GM12892 (cell line): ENCODE data around the gene TBC1D23.

Experiments
- POLR2A ChIP-seq: IDR thresholded peaks from 2 replicates; pipeline ENCODE4 v1.6.1; 2011; ENCODE audit warnings: low read depth, low read length, control low read depth
- POLR2AphosphoS5 ChIP-seq: IDR thresholded peaks from 2 replicates; pipeline ENCODE4 v1.6.1; 2011; ENCODE audit warnings: low read depth, low read length, control low read depth
- TAF1 ChIP-seq: IDR thresholded peaks from 2 replicates; pipeline ENCODE4 v1.6.1; 2011; ENCODE audit warnings: low read depth, mild to moderate bottlenecking, control low read depth, low read length, borderline replicate concordance

DNA sequence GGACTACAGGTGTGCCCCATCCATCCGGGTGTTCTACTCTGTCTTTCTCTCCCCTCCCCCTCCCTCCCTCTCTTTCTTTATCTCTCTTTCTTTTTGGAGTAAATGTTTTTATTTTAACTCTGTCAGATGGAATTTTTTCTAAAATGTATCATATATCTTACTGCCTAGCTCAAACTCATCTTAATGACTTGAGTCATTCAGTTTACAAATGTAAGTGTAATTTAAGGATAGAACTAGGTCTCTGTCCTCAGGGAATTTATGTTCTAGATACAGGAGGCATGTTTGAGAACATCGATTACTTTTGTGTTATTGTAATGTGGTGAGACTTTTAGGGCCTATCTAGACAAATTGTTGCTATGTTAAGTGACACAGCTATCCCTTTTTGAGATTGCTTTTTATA lies 3.5 kb downstream of the TBC1D23 start:
- no peak for TF ChIP-seq POLR2AphosphoS5
- no peak for TF ChIP-seq POLR2A
- TF ChIP-seq TAF1, result no peak
